ENCODE data around the gene VRK1. TPM values are rescaled to one million over a fixed set of nuclear protein-coding genes. Genes with fewer than 3 reads are reported as not detected.

The VRK1 gene
- total and polyA plus RNA-seq, 8 donors: 2.4 to 7.0 (median 3.6) TPM

- 93 to 94% methylated on average over 4 of the region's 4 CpGs for WGBS, 2 donors
- H3K9me3 ChIP-seq: no peaks in the 10 kb centered on the region
- H3K27me3 ChIP-seq: no peaks in the 10 kb centered on the region
- no peak for DNase-seq
- H3K4me1 ChIP-seq: no peaks in the 10 kb centered on the region
- FAIRE-seq: no peak
- peaks cover 0 to 6% (median 0%) of the 10 kb centered on the region in 3 donors for H3K36me3 ChIP-seq
- no peak overlapping the region for H3K27ac ChIP-seq
- no peak for ATAC-seq
- TF ChIP-seq CTCF (IDR thresholded peaks at IDR 0.05): no peak
- intact Hi-C loops (cut with DNase I): no loop called here
- no peak overlapping the region for H3K4me3 ChIP-seq
These were observed 41.3 kb downstream of the VRK1 start for GRCh38 chr14:96838449-96838848.

GRCh38 chr14:96839251-96839650 lies 42.1 kb downstream of the VRK1 start:
- 91 to 96% methylated on average over 2 of the region's 2 CpGs for WGBS, 2 donors
- no peaks in the 10 kb centered on the region for H3K4me1 ChIP-seq
- ATAC-seq: no peak
- FAIRE-seq: no peak
- no peak for TF ChIP-seq CTCF (IDR thresholded peaks at IDR 0.05)
- intact Hi-C loops (cut with DNase I): no loop called here
- no peak overlapping the region for H3K4me3 ChIP-seq
- peaks cover 0 to 6% (median 0%) of the 10 kb centered on the region in 3 donors for H3K36me3 ChIP-seq
- no peak overlapping the region for H3K27ac ChIP-seq
- no peaks in the 10 kb centered on the region for H3K9me3 ChIP-seq
- H3K27me3 ChIP-seq: no peaks in the 10 kb centered on the region
- DNase-seq: no peak

- no peaks in the 10 kb centered on the region for H3K27me3 ChIP-seq
- ATAC-seq (no peak), FAIRE-seq (no peak), DNase-seq (no peak)
- no peaks in the 10 kb centered on the region for H3K36me3 ChIP-seq
- no peak overlapping the region for H3K4me3 ChIP-seq
- H3K4me1 ChIP-seq: no peaks in the 10 kb centered on the region
- intact Hi-C loops (cut with DNase I): no loop called here
- TF ChIP-seq CTCF (IDR thresholded peaks at IDR 0.05): no peak
- no peak overlapping the region for H3K27ac ChIP-seq
- H3K9me3 ChIP-seq: no peaks in the 10 kb centered on the region
These were observed 46.0 kb downstream of the VRK1 start for GRCh38 chr14:96843137-96843536.

- intact Hi-C loops (cut with DNase I): no loop called here
- peak; percentile 43 for FAIRE-seq
These were observed 47.8 kb downstream of the VRK1 start for GRCh38 chr14:96844857-96845570.

More at GRCh38 chr14:96844857-96845570, 47.8 kb downstream of the VRK1 start:
- no peaks in the 10 kb centered on the region for H3K27me3 ChIP-seq
- H3K4me1 ChIP-seq: no peaks in the 10 kb centered on the region
- no peak overlapping the region for H3K27ac ChIP-seq
- ATAC-seq: no peak
- TF ChIP-seq CTCF (IDR thresholded peaks at IDR 0.05): no peak
- no peaks in the 10 kb centered on the region for H3K9me3 ChIP-seq
- H3K4me3 ChIP-seq: no peak overlapping the region
- no peaks in the 10 kb centered on the region for H3K36me3 ChIP-seq
- 76 to 88% methylated on average over 1 of the region's 1 CpG for WGBS, 2 donors
- no peak for DNase-seq

Measured in pancreas (tissue), 10 donors.